GM23338 (cell line): ENCODE results near the gene AP5S1. TPM values are rescaled to one million over a fixed set of nuclear protein-coding genes. Genes with fewer than 3 reads are reported as not detected.

Source experiments
- ATAC-seq: fragments of 200-7000 bp; cut with Tn5 transposase; 3 replicates; pipeline ENCODE4 v1.9.1; 2020
- DNase-seq: peaks from one replicate; pipeline ENCODE4 v3.0.0-alpha.2; 2015; ENCODE audit warnings: low spot score
- H2AFZ ChIP-seq: fragments of 200-600 bp; sonication (generic); 2 replicates; pipeline ENCODE4 v1.8.0; 2016; ENCODE audit warnings: antibody characterized with exemption, mild to moderate bottlenecking, moderate library complexity
- H3F3A ChIP-seq: fragments of 200-600 bp; sonication (generic); replicated peaks from 2 replicates; pipeline ENCODE4 v1.8.0; 2017; ENCODE audit warnings: antibody characterized with exemption, mixed run types, low read depth
- H3K27ac ChIP-seq: fragments of 200-600 bp; sonication (generic); 2 replicates; pipeline ENCODE4 v1.6.1; 2016; ENCODE audit warnings: low read depth
- H3K27me3 ChIP-seq: fragments of 200-600 bp; sonication (generic); 2 replicates; pipeline ENCODE4 v1.8.0; 2016; ENCODE audit warnings: mild to moderate bottlenecking, mixed run types, moderate library complexity; ENCODE audit not compliant: insufficient read depth
- H3K36me3 ChIP-seq: fragments of 200-600 bp; sonication (generic); 2 replicates; pipeline ENCODE4 v1.8.0; 2016; ENCODE audit warnings: mild to moderate bottlenecking; ENCODE audit not compliant: insufficient read depth
- H3K4me1 ChIP-seq: fragments of 200-600 bp; sonication (generic); 2 replicates; pipeline ENCODE4 v1.8.0; 2016; ENCODE audit warnings: mild to moderate bottlenecking, moderate library complexity; ENCODE audit not compliant: insufficient read depth
- H3K4me2 ChIP-seq: fragments of 200-600 bp; sonication (generic); 2 replicates; pipeline ENCODE4 v1.7.1; 2017; ENCODE audit warnings: mixed run types
- H3K4me3 ChIP-seq: fragments of 200-600 bp; sonication (generic); 2 replicates; pipeline ENCODE4 v1.6.1; 2016; ENCODE audit warnings: mixed run types
- H3K79me2 ChIP-seq: fragments of 200-600 bp; sonication (generic); replicated peaks from 2 replicates; pipeline ENCODE4 v1.8.0; 2017; ENCODE audit warnings: mild to moderate bottlenecking; ENCODE audit not compliant: insufficient read depth
- H3K9me2 ChIP-seq: fragments of 200-600 bp; sonication (generic); 2 replicates; pipeline ENCODE4 v1.8.0; 2017; ENCODE audit not compliant: insufficient read depth
- H4K20me1 ChIP-seq: fragments of 200-600 bp; sonication (generic); replicated peaks from 2 replicates; pipeline ENCODE4 v1.8.0; 2017; ENCODE audit warnings: mild to moderate bottlenecking; ENCODE audit not compliant: insufficient read depth
- H3K27ac Mint-ChIP-seq: 2 replicates; pipeline ENCODE4 v1.8.0; 2020; ENCODE audit warnings: inconsistent platforms, mild to moderate bottlenecking, moderate library complexity, mixed read lengths
- H3K27me3 Mint-ChIP-seq: 3 replicates; pipeline ENCODE4 v1.8.0; 2022; ENCODE audit warnings: low read depth, mild to moderate bottlenecking, moderate library complexity, mixed read lengths, inconsistent platforms; ENCODE audit not compliant: insufficient read depth, poor library complexity
- H3K36me3 Mint-ChIP-seq: 3 replicates; pipeline ENCODE4 v1.8.0; 2021; ENCODE audit warnings: low read depth, mild to moderate bottlenecking, inconsistent platforms, moderate library complexity, mixed read lengths
- H3K4me1 Mint-ChIP-seq: 3 replicates; pipeline ENCODE4 v1.8.0; 2020; ENCODE audit warnings: mild to moderate bottlenecking, inconsistent platforms, mixed read lengths
- H3K4me3 Mint-ChIP-seq: 3 replicates; pipeline ENCODE4 v1.8.0; 2021; ENCODE audit warnings: moderate library complexity, mild to moderate bottlenecking, inconsistent platforms, mixed read lengths
- H3K9me3 Mint-ChIP-seq: 3 replicates; pipeline ENCODE4 v1.8.0; 2020; ENCODE audit warnings: moderate library complexity, mild to moderate bottlenecking, inconsistent platforms, mixed read lengths
- CREB1 ChIP-seq: fragments of 250-450 bp; sonication (Bioruptor Pico); IDR thresholded peaks from 2 replicates; pipeline ENCODE4 v1.5.0; 2020; ENCODE audit warnings: low read depth, mild to moderate bottlenecking, moderate library complexity
- CTCF ChIP-seq, 2 experiments: fragments of 200-600 bp in 1 of 2; sonication (generic) in 1 of 2; conservative IDR thresholded peaks; 2 replicates each; pipeline versions ENCODE4 v1.5.1 to v1.6.1; 2016 to 2017; ENCODE audit warnings: antibody characterized with exemption in 2 of 2, low read depth in 2 of 2, mild to moderate bottlenecking in 2 of 2, moderate library complexity in 1 of 2
- EZH2 ChIP-seq: fragments of 200-600 bp; sonication (generic); IDR thresholded peaks from one replicate; pipeline ENCODE4 v1.8.0; 2017; ENCODE audit warnings: antibody characterized with exemption, mild to moderate bottlenecking, low read depth; ENCODE audit not compliant: unreplicated experiment
- EZH2phosphoT487 ChIP-seq: fragments of 200-600 bp; sonication (generic); IDR thresholded peaks from one replicate; pipeline ENCODE4 v1.8.1; 2018; ENCODE audit warnings: antibody characterized with exemption; ENCODE audit not compliant: unreplicated experiment
- JUNB ChIP-seq: IDR thresholded peaks from one replicate; pipeline ENCODE4 v1.6.1; 2016; ENCODE audit warnings: antibody characterized with exemption; ENCODE audit not compliant: unreplicated experiment
- NANOG ChIP-seq: IDR thresholded peaks from 2 replicates; pipeline ENCODE4 v1.6.1; 2016; ENCODE audit warnings: antibody characterized with exemption, borderline replicate concordance
- POLR2AphosphoS5 ChIP-seq: IDR thresholded peaks from 2 replicates; pipeline ENCODE4 v1.6.1; 2016; ENCODE audit warnings: antibody characterized with exemption, low read depth
- REST ChIP-seq: IDR thresholded peaks from one replicate; pipeline ENCODE4 v1.6.1; 2018; ENCODE audit warnings: antibody characterized with exemption; ENCODE audit not compliant: unreplicated experiment
- STAT1 ChIP-seq: IDR thresholded peaks from one replicate; pipeline ENCODE4 v1.6.1; 2016; ENCODE audit warnings: antibody characterized with exemption; ENCODE audit not compliant: unreplicated experiment
- ZNF114 ChIP-seq: fragments of 250-450 bp; sonication (Bioruptor Pico); IDR thresholded peaks from 2 replicates; pipeline ENCODE4 v1.5.0; 2020; ENCODE audit warnings: mild to moderate bottlenecking, moderate library complexity
- ZNF331 ChIP-seq: fragments of 250-450 bp; sonication (Bioruptor Pico); IDR thresholded peaks from 2 replicates; pipeline ENCODE4 v1.5.0; 2020; ENCODE audit warnings: low read depth, mild to moderate bottlenecking, moderate library complexity
- ZNF462 ChIP-seq: fragments of 250-450 bp; sonication (Bioruptor Pico); IDR thresholded peaks from 2 replicates; pipeline ENCODE4 v1.5.0; 2020; ENCODE audit warnings: mild to moderate bottlenecking, moderate library complexity
- polyA plus RNA-seq: library from polyadenylated mRNA; unstranded; fragments of >200 nt; fragmentation: Nextera tagmentation; extraction: Ambion mirVana; gene quantifications from 2 replicates; pipeline ENCODE4 v1.2.1, GENCODE V29; 2016
- total RNA-seq: library from RNA; depleted of rRNA; stranded (reverse); fragments of >200 nt; shearing (Covaris generic); gene quantifications from 2 replicates; pipeline ENCODE4 v1.2.3, GENCODE V29; 2014
- TF ChIP-seq, protein P1 (sequence below): IDR thresholded peaks from 2 replicates; pipeline ENCODE4 v1.6.1; 2016; ENCODE audit warnings: antibody characterized with exemption

The AP5S1 gene
- total and polyA plus RNA-seq, 2 experiments from 2014 or later: 1.8 to 2.8 TPM

DNA sequence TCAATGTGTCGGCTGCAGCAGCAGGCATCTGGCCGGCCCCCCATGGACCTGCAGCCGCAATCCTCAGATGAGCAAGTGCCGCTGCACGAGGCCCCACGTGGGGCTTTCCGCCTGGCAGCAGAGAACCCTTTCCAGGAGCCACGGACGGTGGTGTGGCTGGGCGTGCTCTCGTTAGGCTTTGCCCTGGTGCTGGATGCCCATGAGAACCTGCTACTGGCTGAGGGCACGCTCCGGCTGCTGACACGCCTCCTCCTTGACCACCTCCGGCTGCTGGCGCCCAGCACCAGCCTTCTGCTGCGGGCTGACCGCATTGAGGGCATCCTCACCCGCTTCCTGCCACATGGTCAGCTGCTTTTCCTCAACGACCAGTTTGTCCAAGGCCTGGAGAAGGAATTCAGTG lies 3.5 kb downstream of the AP5S1 start:
- H3K36me3 Mint-ChIP-seq: no peaks in the 10 kb centered on the region; the same call in 1 of the 3 replicates
- Histone ChIP-seq H3K4me2 (no peak overlapping the region), H3K4me1 (peaks cover 4% of the 10 kb centered on the region; the same call in 1 of the 2 replicates), H3K36me3 (no peaks in the 10 kb centered on the region), H3K27me3 (no peaks in the 10 kb centered on the region), H3K9me2 (no peaks in the 10 kb centered on the region), H2AFZ (no peak overlapping the region), H3K4me3 (no peak overlapping the region), H4K20me1 (no peaks in the 10 kb centered on the region), H3K79me2 (no peaks in the 10 kb centered on the region), H3K27ac (no peak overlapping the region), H3F3A (peaks cover 4% of the 10 kb centered on the region; the same call in 1 of the 2 replicates)
- H3K4me3 Mint-ChIP-seq: no peak overlapping the region
- DNase-seq (no peak), ATAC-seq (no peak)
- no peaks in the 10 kb centered on the region for H3K9me3 Mint-ChIP-seq
- H3K27me3 Mint-ChIP-seq: peaks cover 5% of the 10 kb centered on the region
- H3K27ac Mint-ChIP-seq: no peak overlapping the region
- peaks cover 9% of the 10 kb centered on the region for H3K4me1 Mint-ChIP-seq
- TF ChIP-seq EZH2: no peak
- TF ChIP-seq ZNF462 (CRISPR knock-in tag): no peak
- no peak for TF ChIP-seq NANOG
- no peak for TF ChIP-seq CREB1 (CRISPR knock-in tag)
- TF ChIP-seq CTCF (conservative IDR thresholded peaks at IDR 0.05; ENCODE audit: low read depth in 2 of 2): no peak
- TF ChIP-seq JUNB: no peak
- TF ChIP-seq ZNF331 (CRISPR knock-in tag): no peak
- no peak for TF ChIP-seq POLR2AphosphoS5
- no peak for TF ChIP-seq STAT1
- no peak for TF ChIP-seq EZH2phosphoT487
- no peak for TF ChIP-seq REST
- TF ChIP-seq, protein P1, sequence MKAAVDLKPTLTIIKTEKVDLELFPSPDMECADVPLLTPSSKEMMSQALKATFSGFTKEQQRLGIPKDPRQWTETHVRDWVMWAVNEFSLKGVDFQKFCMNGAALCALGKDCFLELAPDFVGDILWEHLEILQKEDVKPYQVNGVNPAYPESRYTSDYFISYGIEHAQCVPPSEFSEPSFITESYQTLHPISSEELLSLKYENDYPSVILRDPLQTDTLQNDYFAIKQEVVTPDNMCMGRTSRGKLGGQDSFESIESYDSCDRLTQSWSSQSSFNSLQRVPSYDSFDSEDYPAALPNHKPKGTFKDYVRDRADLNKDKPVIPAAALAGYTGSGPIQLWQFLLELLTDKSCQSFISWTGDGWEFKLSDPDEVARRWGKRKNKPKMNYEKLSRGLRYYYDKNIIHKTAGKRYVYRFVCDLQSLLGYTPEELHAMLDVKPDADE: no peak
- no peak for TF ChIP-seq ZNF114 (CRISPR knock-in tag)
